B cell (primary cell): ENCODE results near the gene PPP2R5D. TPM values are rescaled to one million over a fixed set of nuclear protein-coding genes. Genes with fewer than 3 reads are reported as not detected.

ENCODE experiments used
- ATAC-seq: fragments of 200-7000 bp; cut with Tn5 transposase; one replicate; pipeline ENCODE4 v1.10.0; 2021; ENCODE audit warnings: low read depth, mild to moderate bottlenecking, moderate number of reproducible peaks, moderate library complexity
- CTCF ChIA-PET: fragments of 350-600 bp; sonication (Branson Sonifier 250); formaldehyde crosslinking; loops from one replicate; lab custom pipeline; 2021; ENCODE audit warnings: antibody characterized with exemption, inconsistent platforms; lab: Charles Lee
- POLR2A ChIA-PET: fragments of 350-600 bp; sonication (Branson Sonifier 250); formaldehyde crosslinking; loops from one replicate; lab custom pipeline; 2021; ENCODE audit warnings: antibody characterized with exemption; lab: Charles Lee
- DNase-seq: peaks from one replicate; pipeline ENCODE4 v3.0.0; 2013
- H2AFZ ChIP-seq: 2 replicates; pipeline ENCODE4 v1.6.1; 2012; ENCODE audit warnings: mild to moderate bottlenecking, low read depth, low read length; ENCODE audit not compliant: insufficient read depth, poor library complexity, severe bottlenecking
- H3K27ac ChIP-seq, 2 donors: 1 replicate in 1 of 2; 2 replicates in 1 of 2; pipeline ENCODE4 v1.5.1; 2012 to 2013; ENCODE audit warnings: low read length in 2 of 2, mild to moderate bottlenecking in 2 of 2, moderate library complexity in 1 of 2
- H3K27me3 ChIP-seq, 4 experiments: fragments of 200-600 bp in 1 of 4; sonication (generic) in 1 of 4; replicated peaks in 1 of 4; 1 replicate in 2 of 4; 2 replicates in 2 of 4; pipeline versions ENCODE4 v1.6.1 to v1.7.0; 2013 to 2016; ENCODE audit warnings: low read length in 3 of 4, mild to moderate bottlenecking in 2 of 4, mixed read lengths in 1 of 4, moderate library complexity in 1 of 4; ENCODE audit not compliant: insufficient read depth in 4 of 4, control insufficient read depth in 3 of 4; ENCODE audit errors: control extremely low read depth in 1 of 4
- H3K36me3 ChIP-seq, 2 experiments: replicated peaks in 1 of 2; 1 replicate in 1 of 2; 2 replicates in 1 of 2; pipeline versions ENCODE4 v1.6.1 to v1.7.1; 2013; ENCODE audit warnings: low read length in 1 of 2; ENCODE audit not compliant: insufficient read depth in 2 of 2, control insufficient read depth in 1 of 2; ENCODE audit errors: control extremely low read depth in 1 of 2, extremely low read depth in 1 of 2
- H3K4me1 ChIP-seq, 2 donors: fragments of 200-600 bp in 1 of 2; sonication (generic) in 1 of 2; 1 replicate in 1 of 2; 2 replicates in 1 of 2; pipeline versions ENCODE4 v1.5.1 to v1.6.1; 2013 to 2017; ENCODE audit warnings: low read length in 2 of 2; ENCODE audit not compliant: control insufficient read depth in 2 of 2, insufficient read depth in 2 of 2
- H3K4me2 ChIP-seq: replicated peaks from 2 replicates; pipeline ENCODE3; 2012; ENCODE audit warnings: mild to moderate bottlenecking, low read depth, low read length; ENCODE audit not compliant: poor library complexity, severe bottlenecking
- H3K4me3 ChIP-seq, 5 experiments: fragments of 200-600 bp in 1 of 5; sonication (generic) in 1 of 5; 1 replicate in 3 of 5; 2 replicates in 2 of 5; pipeline versions ENCODE4 v1.5.1 to v1.7.0; 2011 to 2016; ENCODE audit warnings: low read length in 4 of 5, mild to moderate bottlenecking in 4 of 5, low read depth in 2 of 5, control low read depth in 1 of 5, moderate library complexity in 1 of 5; ENCODE audit not compliant: insufficient read depth in 1 of 5; ENCODE audit errors: control extremely low read depth in 1 of 5, extremely low read depth in 1 of 5
- H3K79me2 ChIP-seq: fragments of 200-600 bp; sonication (generic); one replicate; pipeline ENCODE4 v1.6.0; 2016; ENCODE audit warnings: low read length; ENCODE audit not compliant: control insufficient read depth, insufficient read depth
- H3K9ac ChIP-seq: fragments of 200-600 bp; sonication (generic); 2 replicates; pipeline ENCODE4 v1.6.1; 2017; ENCODE audit warnings: mild to moderate bottlenecking, low read length, moderate library complexity
- H3K9me3 ChIP-seq, 3 donors: one replicate each; pipeline versions ENCODE4 v1.6.1 to v1.7.1; 2013; ENCODE audit warnings: low read length in 2 of 3; ENCODE audit not compliant: control insufficient read depth in 2 of 3, insufficient read depth in 1 of 3; ENCODE audit errors: control extremely low read depth in 1 of 3
- H4K20me1 ChIP-seq: 2 replicates; pipeline ENCODE4 v1.6.0; 2012; ENCODE audit warnings: mild to moderate bottlenecking, low read length; ENCODE audit not compliant: insufficient read depth, control insufficient read depth, poor library complexity, severe bottlenecking
- H3K27ac Mint-ChIP-seq: one replicate; pipeline ENCODE4 v1.8.0; 2021; ENCODE audit warnings: mixed read lengths
- H3K27me3 Mint-ChIP-seq: one replicate; pipeline ENCODE4 v1.8.0; 2021; ENCODE audit warnings: mixed read lengths
- H3K4me1 Mint-ChIP-seq: one replicate; pipeline ENCODE4 v1.8.0; 2021; ENCODE audit warnings: mixed read lengths
- H3K4me3 Mint-ChIP-seq: one replicate; pipeline ENCODE4 v1.8.0; 2021; ENCODE audit warnings: mixed read lengths
- H3K9me3 Mint-ChIP-seq: one replicate; pipeline ENCODE4 v1.8.0; 2022; ENCODE audit warnings: mixed read lengths; ENCODE audit not compliant: insufficient read depth
- CTCF ChIP-seq: fragments of 200-600 bp; IDR thresholded peaks from one replicate; pipeline ENCODE4 v1.8.0; 2022; ENCODE audit warnings: antibody characterized with exemption, mild to moderate bottlenecking
- EZH2 ChIP-seq: IDR thresholded peaks from 2 replicates; pipeline ENCODE4 v1.6.1; 2012; ENCODE audit warnings: borderline replicate concordance, low read depth, mild to moderate bottlenecking, moderate library complexity, low read length; ENCODE audit not compliant: insufficient read depth, poor library complexity, severe bottlenecking
- WGBS: methylation state at CpG from one replicate; pipeline ENCODE4 v1.1.5; 2013; ENCODE audit warnings: missing lambda C conversion rate; ENCODE audit not compliant: insufficient coverage; 5-methylcytosine and 5-hydroxymethylcytosine counted together
- intact Hi-C: fragments of 100-400 bp; cut with micrococcal nuclease; formaldehyde crosslinking; loops from one replicate; pipeline ENCODE4 v1.10.0; 2022
- polyA plus RNA-seq: library from polyadenylated mRNA; depleted of rRNA; stranded (reverse); fragments of >200 nt; gene quantifications from 2 replicates; pipeline ENCODE4 v1.2.3, GENCODE V29; 2012
- total RNA-seq, 2 donors: library from RNA; stranded (reverse); fragments of 120-200 nt in 1 of 2; gene quantifications; 1 replicate in 1 of 2; 2 replicates in 1 of 2; pipeline versions ENCODE4 v1.2.3 to v1.2.4, GENCODE V29; 2013 to 2022

PPP2R5D gene
- total and polyA plus RNA-seq, 2 donors (not counting 1 experiment from before 2014, with no cell fraction given) = 23.2 to 23.6 TPM

GRCh38 chr6:43059168-43060033, 75.0 kb downstream of the PPP2R5D start, which contains the start of the genes KLC4 and MRPL2:
KLC4 (plus strand) TSS chr6:43059631; CDS start chr6:43061336, 1,705 bp downstream.
MRPL2 (minus strand) TSS chr6:43059434; CDS start chr6:43059381, 53 bp downstream.
- intact Hi-C loops = loop anchor here (1.0 to 10.0 kb wide), 9 partner anchors 45 to 1139 kb away; partner anchors contain the start of genes ABCC10, BYSL, CNPY3 and KLHDC3

More at GRCh38 chr6:43059168-43060033, 75.0 kb downstream of the PPP2R5D start, which contains the start of the genes KLC4 and MRPL2:
- DNase-seq (peak; percentile 98), ATAC-seq (peak; percentile 96)
- under 1% methylated on average over 60 of the region's 64 CpGs for WGBS
- Histone ChIP-seq H3K36me3 (peaks cover 0 to 15% of the 10 kb centered on the region in 2 experiments), H3K4me3 (peak within 1 kb of the TSS; percentile 76 to 96 (median 89)), H2AFZ (peak within 1 kb of the TSS; percentile 89), H3K9ac (peak within 1 kb of the TSS; percentile 79), H3K27me3 (no peaks in the 10 kb centered on the region), H4K20me1 (peaks cover 11% of the 10 kb centered on the region), H3K4me1 (peaks cover 17 to 23% of the 10 kb centered on the region in 2 donors), H3K4me2 (peak within 1 kb of the TSS; percentile 87), H3K79me2 (peaks cover 33% of the 10 kb centered on the region), H3K27ac (peak within 1 kb of the TSS; percentile 76 to 86), H3K9me3 (no peaks in the 10 kb centered on the region)
- H3K27me3 Mint-ChIP-seq = no peaks in the 10 kb centered on the region
- no peak for TF ChIP-seq EZH2
- TF ChIP-seq CTCF = no peak
- POLR2A ChIA-PET = interaction anchor here (0.6 to 1.3 kb wide), 6 partner anchors 45 to 314 kb away, joined by 3 to 11 read pairs (median 6); partner anchors contain the start of genes CNPY3, KLHDC3, MEA1 and TBCC
- H3K9me3 Mint-ChIP-seq = no peaks in the 10 kb centered on the region
- H3K27ac Mint-ChIP-seq = peak within 1 kb of the TSS; percentile 100
- CTCF ChIA-PET = interaction anchor here (0.6 to 1.2 kb wide), 4 partner anchors 36 to 1012 kb away, joined by 3 to 4 read pairs (median 4); no protein-coding TSS in a partner anchor
- peaks cover 38% of the 10 kb centered on the region for H3K4me1 Mint-ChIP-seq
- H3K4me3 Mint-ChIP-seq = peak within 1 kb of the TSS; percentile 99
